PC-3 (cell line): ENCODE results near the gene TTC1.

ENCODE experiments used
- CTCF ChIP-seq: fragments of 300-600 bp; sonication (generic); conservative IDR thresholded peaks from 2 replicates; pipeline ENCODE4 v1.5.1; 2017; ENCODE audit warnings: antibody characterized with exemption, low read depth, mild to moderate bottlenecking, low read length
- EZH2 ChIP-seq: fragments of 300-600 bp; sonication (generic); IDR thresholded peaks from one replicate; pipeline ENCODE4 v1.6.1; 2017; ENCODE audit warnings: antibody characterized with exemption, mild to moderate bottlenecking, low read length; ENCODE audit not compliant: unreplicated experiment
- EZH2phosphoT487 ChIP-seq: fragments of 300-600 bp; sonication (generic); IDR thresholded peaks from 2 replicates; pipeline ENCODE4 v1.6.1; 2018; ENCODE audit warnings: mild to moderate bottlenecking, antibody characterized with exemption, low read length, borderline replicate concordance

- no peak for TF ChIP-seq CTCF
- TF ChIP-seq EZH2: no peak
- no peak for TF ChIP-seq EZH2phosphoT487
Observed at GRCh38 chr5:160089531-160089930, 80.6 kb downstream of the TTC1 start.
